ENCODE data around the gene MRPL34. TPM values are rescaled to one million over a fixed set of nuclear protein-coding genes. Genes with fewer than 3 reads are reported as not detected.

Gene MRPL34
- total RNA-seq, 4 donors from 2014 or later: 117 to 211 (median 135) TPM

- TF ChIP-seq CTCF (IDR thresholded peaks at IDR 0.05; ENCODE audit: low read depth): no peak
Observed at GRCh38 chr19:17312189-17313113, 6.8 kb downstream of the MRPL34 start.

GRCh38 chr19:17314007-17314593 is 8.4 kb downstream of the MRPL34 start:
- TF ChIP-seq CTCF (IDR thresholded peaks at IDR 0.05; ENCODE audit: low read depth): no peak

DNA sequence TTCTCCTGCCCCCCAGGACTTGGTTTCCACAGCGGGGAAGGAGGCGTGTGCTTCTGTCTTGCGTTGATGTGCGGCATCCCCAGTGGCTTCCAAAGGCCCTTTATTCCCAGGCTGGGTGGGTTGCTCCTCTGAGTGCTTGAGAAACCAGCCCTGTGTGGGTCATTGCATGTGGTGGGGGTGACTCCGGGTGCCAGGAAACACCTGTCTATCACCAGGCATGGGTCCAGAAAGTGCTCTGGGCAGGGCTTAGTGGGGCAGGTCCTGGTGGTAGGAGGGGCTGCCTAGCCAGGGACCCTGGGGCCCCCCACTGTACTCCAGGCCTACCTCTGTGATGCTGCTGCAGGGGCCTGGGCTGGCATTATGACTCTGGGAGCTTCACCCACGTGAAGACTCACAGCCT is 13.3 kb downstream of the MRPL34 start:
- no peak for TF ChIP-seq CTCF (IDR thresholded peaks at IDR 0.05; ENCODE audit: low read depth)

DNA sequence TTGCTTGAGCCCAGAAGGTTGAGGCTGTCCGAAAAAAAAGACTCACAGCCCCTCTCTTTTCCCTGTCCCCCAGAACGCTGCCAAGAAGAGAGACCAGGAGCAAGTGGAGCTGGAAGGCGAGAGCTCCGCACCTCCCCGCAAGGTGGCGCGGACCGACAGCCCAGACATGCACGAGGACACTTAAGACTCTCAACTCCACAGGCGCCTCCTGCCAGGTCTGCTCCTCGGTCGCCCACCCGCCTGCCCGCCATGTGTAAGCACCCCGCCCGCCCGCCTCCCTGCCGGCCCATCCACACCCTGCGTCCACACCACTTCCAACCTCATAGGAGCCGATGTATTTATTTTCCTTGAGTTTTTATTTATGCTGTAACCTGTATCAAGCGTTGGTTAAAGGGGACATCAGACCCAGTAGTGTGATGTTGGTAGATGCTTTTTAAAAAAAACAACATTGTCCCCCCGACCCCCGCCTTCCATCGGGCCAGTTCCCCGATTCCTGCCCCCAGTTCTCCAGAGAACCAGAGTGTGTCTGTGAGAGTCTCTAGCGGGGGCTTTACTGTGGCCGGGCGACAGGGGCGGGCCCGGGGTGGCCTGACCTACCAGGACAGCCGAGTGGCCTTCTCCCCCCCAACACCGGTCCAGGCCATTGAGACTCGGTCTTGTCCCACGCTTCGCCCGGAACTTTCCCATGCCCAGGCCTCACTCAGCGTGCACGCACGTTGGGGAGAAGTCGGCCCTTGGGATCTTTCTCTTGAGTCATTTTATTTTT is 14.0 kb downstream of the MRPL34 start:
- no peak for TF ChIP-seq CTCF (IDR thresholded peaks at IDR 0.05; ENCODE audit: low read depth)

DNA sequence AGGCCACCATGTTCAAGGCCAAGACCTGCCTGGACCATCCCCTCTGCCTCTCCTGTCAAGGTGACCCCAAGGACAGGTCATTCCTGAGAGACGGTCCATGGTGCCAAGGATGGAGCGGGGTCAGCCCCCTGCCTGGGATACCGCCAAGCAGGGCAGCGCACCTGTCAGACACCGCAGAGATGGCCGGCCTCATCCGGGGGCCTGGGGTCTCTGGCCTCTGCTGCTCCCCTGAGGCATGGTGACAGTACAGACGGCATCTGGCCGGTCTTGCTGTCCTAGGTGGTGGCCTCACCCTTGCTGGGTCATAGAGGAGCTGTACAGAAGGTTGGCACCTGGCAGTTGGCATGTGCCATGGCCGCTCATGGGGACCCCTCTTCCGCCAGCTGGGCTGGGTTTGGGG is 14.8 kb downstream of the MRPL34 start:
- TF ChIP-seq CTCF (IDR thresholded peaks at IDR 0.05; ENCODE audit: low read depth): no peak

DNA sequence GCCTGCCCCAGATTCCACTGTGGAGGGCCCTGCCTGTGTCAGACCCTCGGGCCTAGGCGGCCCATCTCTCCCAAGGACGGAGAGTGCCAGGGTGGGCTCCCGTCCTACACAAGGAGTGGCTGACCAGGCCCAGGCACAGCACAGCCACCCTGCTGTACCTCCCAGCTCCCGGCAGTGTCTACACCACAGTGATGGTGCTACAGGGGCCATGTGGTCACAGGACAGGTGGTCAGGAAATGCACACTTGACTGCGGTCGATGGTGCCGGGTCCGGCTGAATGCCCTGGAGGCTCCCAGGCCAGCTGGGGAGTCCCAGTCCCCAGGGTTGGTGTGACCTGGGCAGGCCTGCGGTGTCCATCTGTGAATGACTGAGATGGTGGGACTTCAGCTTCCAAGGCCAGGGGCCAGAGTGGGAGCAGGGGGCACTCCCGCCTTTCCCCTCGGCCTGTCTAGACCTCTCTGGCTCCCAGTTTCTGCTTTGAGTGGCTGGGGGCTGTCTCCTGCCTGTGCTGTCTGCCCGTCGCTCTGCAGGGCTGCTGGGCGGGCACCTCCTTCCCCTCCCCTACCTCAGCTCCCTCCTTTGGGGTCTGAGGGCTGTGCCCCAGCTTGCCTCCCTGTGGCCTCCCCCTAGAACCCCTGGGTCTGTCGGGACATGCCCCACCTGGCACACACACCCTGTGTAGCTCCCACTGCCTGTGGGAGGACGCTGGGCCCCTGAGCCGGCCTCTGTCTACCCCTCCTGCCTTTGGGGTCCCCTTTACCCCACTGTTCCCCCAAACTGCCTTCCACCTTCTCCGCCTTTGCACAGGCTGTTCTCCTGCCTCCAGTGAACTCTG is 16.2 kb downstream of the MRPL34 start:
- TF ChIP-seq CTCF (IDR thresholded peaks at IDR 0.05; ENCODE audit: low read depth): no peak
